NCI-H774 (cell line): ENCODE data around the gene GP1BB.

Experiments
- DNase-seq: peaks from one replicate; lab custom pipeline; 2025; lab: John Stamatoyannopoulos, UW

The GP1BB gene

GRCh38 chr22:19727310-19728150 lies 4.2 kb downstream of the GP1BB start:
- DNase-seq = no peak

GRCh38 chr22:19728271-19728670 lies 4.9 kb downstream of the GP1BB start:
- no peak for DNase-seq

- DNase-seq = no peak
Measured at GRCh38 chr22:19728836-19729235, 5.5 kb downstream of the GP1BB start.

GRCh38 chr22:19729507-19729906 lies 6.2 kb downstream of the GP1BB start:
- DNase-seq = no peak

GRCh38 chr22:19730198-19730597 lies 6.9 kb downstream of the GP1BB start:
- DNase-seq = no peak

GRCh38 chr22:19730655-19731360 lies 7.5 kb downstream of the GP1BB start:
- peak; percentile 53 for DNase-seq

GRCh38 chr22:19731361-19732135 lies 8.2 kb downstream of the GP1BB start:
- DNase-seq = no peak

GRCh38 chr22:19732403-19733113 lies 9.2 kb downstream of the GP1BB start:
- no peak for DNase-seq

GRCh38 chr22:19733755-19734154 lies 10.4 kb downstream of the GP1BB start:
- no peak for DNase-seq

- DNase-seq = no peak
Measured at GRCh38 chr22:19734163-19734562, 10.8 kb downstream of the GP1BB start.

- DNase-seq = no peak
Measured at GRCh38 chr22:19734837-19735382, 11.6 kb downstream of the GP1BB start.

- no peak for DNase-seq
Measured at GRCh38 chr22:19735665-19736510, 12.5 kb downstream of the GP1BB start.

GRCh38 chr22:19737846-19738663 lies 14.7 kb downstream of the GP1BB start:
- no peak for DNase-seq

GRCh38 chr22:19738664-19739447 lies 15.5 kb downstream of the GP1BB start:
- DNase-seq = no peak

GRCh38 chr22:19739448-19739895 lies 16.1 kb downstream of the GP1BB start:
- DNase-seq = no peak

GRCh38 chr22:19739911-19740449 lies 16.6 kb downstream of the GP1BB start:
- no peak for DNase-seq

GRCh38 chr22:19740586-19740985 lies 17.2 kb downstream of the GP1BB start:
- no peak for DNase-seq

GRCh38 chr22:19741053-19741452 lies 17.7 kb downstream of the GP1BB start:
- no peak for DNase-seq
